Ovary (tissue), 3 donors: ENCODE data around the gene SOX15.
A peak's percentile ranks its signal among the peaks of the same experiment; 100 is the strongest.

Experiments
- EP300 ChIP-seq: sonication (generic); formaldehyde crosslinking; IDR thresholded peaks from one replicate; pipeline ENCODE4 v1.6.1; 2017; ENCODE audit warnings: antibody characterized with exemption
- POLR2A ChIP-seq: fragments of 450-650 bp; IDR thresholded peaks from one replicate; pipeline ENCODE4 v1.6.1; 2017; ENCODE audit warnings: antibody characterized with exemption, mild to moderate bottlenecking, moderate library complexity
- TF ChIP-seq, protein P1 (sequence below), 3 donors: fragments of 450-650 bp in 2 of 3; fragments of 200-600 bp in 1 of 3; IDR thresholded peaks; one replicate each; pipeline versions ENCODE4 v1.5.1 to v1.8.0; 2016 to 2022; ENCODE audit warnings: antibody characterized with exemption in 3 of 3, mild to moderate bottlenecking in 1 of 3
- donor health status: DM: no; HTN: no; CAD: no.

DNA sequence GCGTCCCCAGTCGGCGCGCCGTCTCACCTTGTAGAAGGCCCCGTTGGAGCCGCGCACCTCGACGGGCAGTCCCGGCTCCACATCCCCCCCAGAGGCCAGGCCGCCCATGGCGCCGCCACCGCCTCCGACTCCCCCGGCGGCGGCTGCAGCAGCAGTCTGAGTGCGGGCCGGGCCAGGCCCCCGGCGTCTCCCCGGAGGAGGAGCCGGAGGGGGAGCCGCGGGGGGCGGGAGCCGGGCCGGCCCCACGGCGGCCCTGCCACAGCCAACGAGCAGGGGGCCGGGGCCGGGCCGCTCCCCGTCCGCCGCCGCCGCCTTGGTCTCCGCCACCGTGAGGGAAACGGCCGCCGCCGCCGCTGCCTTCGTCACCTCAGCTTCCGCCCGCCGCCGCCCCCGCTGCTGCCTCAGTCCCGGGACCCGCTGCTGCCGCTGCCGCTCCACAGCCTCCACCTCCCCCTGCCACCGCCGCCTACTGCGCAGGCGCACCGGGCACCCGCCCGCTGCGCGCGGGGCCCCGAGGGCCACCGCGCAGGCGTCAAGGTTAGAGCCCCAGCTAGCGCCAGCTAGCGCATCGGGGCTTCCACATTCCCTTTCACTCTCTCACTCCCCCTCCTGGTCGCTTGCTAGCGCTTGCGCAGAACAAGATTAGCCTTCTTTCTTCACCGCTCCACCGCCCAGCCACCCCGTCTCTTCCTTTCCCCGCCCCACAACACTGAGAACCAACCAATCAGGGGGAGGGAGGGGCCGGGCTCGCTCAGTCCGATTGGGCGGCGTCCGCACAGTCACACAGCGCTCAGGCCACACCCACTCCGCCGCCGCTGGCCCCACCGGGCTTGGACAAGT is 24.8 kb upstream of the SOX15 start, which contains the start of gene FXR2:
- TF ChIP-seq POLR2A (peak; percentile 84), EP300 (no peak)
- TF ChIP-seq, protein P1, sequence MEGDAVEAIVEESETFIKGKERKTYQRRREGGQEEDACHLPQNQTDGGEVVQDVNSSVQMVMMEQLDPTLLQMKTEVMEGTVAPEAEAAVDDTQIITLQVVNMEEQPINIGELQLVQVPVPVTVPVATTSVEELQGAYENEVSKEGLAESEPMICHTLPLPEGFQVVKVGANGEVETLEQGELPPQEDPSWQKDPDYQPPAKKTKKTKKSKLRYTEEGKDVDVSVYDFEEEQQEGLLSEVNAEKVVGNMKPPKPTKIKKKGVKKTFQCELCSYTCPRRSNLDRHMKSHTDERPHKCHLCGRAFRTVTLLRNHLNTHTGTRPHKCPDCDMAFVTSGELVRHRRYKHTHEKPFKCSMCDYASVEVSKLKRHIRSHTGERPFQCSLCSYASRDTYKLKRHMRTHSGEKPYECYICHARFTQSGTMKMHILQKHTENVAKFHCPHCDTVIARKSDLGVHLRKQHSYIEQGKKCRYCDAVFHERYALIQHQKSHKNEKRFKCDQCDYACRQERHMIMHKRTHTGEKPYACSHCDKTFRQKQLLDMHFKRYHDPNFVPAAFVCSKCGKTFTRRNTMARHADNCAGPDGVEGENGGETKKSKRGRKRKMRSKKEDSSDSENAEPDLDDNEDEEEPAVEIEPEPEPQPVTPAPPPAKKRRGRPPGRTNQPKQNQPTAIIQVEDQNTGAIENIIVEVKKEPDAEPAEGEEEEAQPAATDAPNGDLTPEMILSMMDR (IDR thresholded peaks at IDR 0.05): peak; percentile 74 to 83 (median 81)
